H1 (cell line): ENCODE data around the gene TLCD3A.

ENCODE experiments used
- BACH1 ChIP-seq: IDR thresholded peaks from 2 replicates; pipeline ENCODE4 v1.6.1; 2012; ENCODE audit warnings: low read length, improper control_type of control experiment
- CHD2 ChIP-seq: IDR thresholded peaks from 2 replicates; pipeline ENCODE4 v1.6.1; 2012; ENCODE audit warnings: low read length, improper control_type of control experiment
- CREB1 ChIP-seq: IDR thresholded peaks from 2 replicates; pipeline ENCODE4 v1.6.1; 2012; ENCODE audit warnings: inconsistent platforms
- EP300 ChIP-seq, 2 experiments: IDR thresholded peaks; 1 replicate in 1 of 2; 2 replicates in 1 of 2; pipeline ENCODE4 v1.6.1; 2011 to 2012; ENCODE audit warnings: low read depth in 2 of 2, low read length in 2 of 2, mild to moderate bottlenecking in 2 of 2, borderline replicate concordance in 1 of 2, inconsistent platforms in 1 of 2, moderate library complexity in 1 of 2
- EZH2 ChIP-seq: fragments of 200-600 bp; sonication (generic); IDR thresholded peaks from 2 replicates; pipeline ENCODE4 v1.7.1; 2012; ENCODE audit warnings: low read depth, mild to moderate bottlenecking, moderate library complexity, low read length, inconsistent platforms; ENCODE audit not compliant: severe bottlenecking
- HDAC2 ChIP-seq, 2 experiments: fragments of 300-600 bp in 1 of 2; sonication (generic) in 1 of 2; IDR thresholded peaks; 2 replicates each; pipeline ENCODE4 v1.6.1; 2011 to 2012; ENCODE audit warnings: low read depth in 2 of 2, low read length in 2 of 2, mild to moderate bottlenecking in 2 of 2, moderate library complexity in 2 of 2, borderline replicate concordance in 1 of 2, inconsistent platforms in 1 of 2
- POLR2A ChIP-seq, 2 experiments: IDR thresholded peaks; 1 replicate in 1 of 2; 2 replicates in 1 of 2; pipeline ENCODE4 v1.6.1; 2011; ENCODE audit warnings: low read depth in 2 of 2, low read length in 2 of 2, mild to moderate bottlenecking in 2 of 2; ENCODE audit errors: control extremely low read depth in 1 of 2
- POLR2AphosphoS5 ChIP-seq: IDR thresholded peaks from 2 replicates; pipeline ENCODE4 v1.6.1; 2011; ENCODE audit warnings: low read depth, low read length
- RAD21 ChIP-seq, 2 experiments: IDR thresholded peaks in 1 of 2; conservative IDR thresholded peaks in 1 of 2; 2 replicates each; pipeline ENCODE4 v1.6.1; 2011; ENCODE audit warnings: low read depth in 2 of 2, low read length in 2 of 2, improper control_type of control experiment in 1 of 2, inconsistent platforms in 1 of 2, mild to moderate bottlenecking in 1 of 2, moderate library complexity in 1 of 2
- RXRA ChIP-seq: IDR thresholded peaks from 2 replicates; pipeline ENCODE4 v1.6.1; 2011; ENCODE audit warnings: low read depth, mild to moderate bottlenecking, low read length, moderate library complexity; ENCODE audit not compliant: insufficient read depth
- SIN3A ChIP-seq, 2 experiments: IDR thresholded peaks in 1 of 2; conservative IDR thresholded peaks in 1 of 2; 2 replicates each; pipeline ENCODE4 v1.6.1; 2011 to 2012; ENCODE audit warnings: low read length in 2 of 2, improper control_type of control experiment in 1 of 2, low read depth in 1 of 2, mild to moderate bottlenecking in 1 of 2
- TF ChIP-seq, protein P1 (sequence below), 3 experiments: IDR thresholded peaks; 1 replicate in 2 of 3; 2 replicates in 1 of 3; pipeline versions ENCODE4 v1.5.1 to v1.6.1; 2011; ENCODE audit warnings: low read length in 3 of 3, mild to moderate bottlenecking in 3 of 3, inconsistent platforms in 2 of 3, low read depth in 1 of 3, moderate library complexity in 1 of 3; ENCODE audit not compliant: insufficient read depth in 1 of 3; ENCODE audit errors: control extremely low read depth in 1 of 3

GRCh38 chr17:699345-699744 is 33.1 kb upstream of the TLCD3A start:
- TF ChIP-seq, protein P1, sequence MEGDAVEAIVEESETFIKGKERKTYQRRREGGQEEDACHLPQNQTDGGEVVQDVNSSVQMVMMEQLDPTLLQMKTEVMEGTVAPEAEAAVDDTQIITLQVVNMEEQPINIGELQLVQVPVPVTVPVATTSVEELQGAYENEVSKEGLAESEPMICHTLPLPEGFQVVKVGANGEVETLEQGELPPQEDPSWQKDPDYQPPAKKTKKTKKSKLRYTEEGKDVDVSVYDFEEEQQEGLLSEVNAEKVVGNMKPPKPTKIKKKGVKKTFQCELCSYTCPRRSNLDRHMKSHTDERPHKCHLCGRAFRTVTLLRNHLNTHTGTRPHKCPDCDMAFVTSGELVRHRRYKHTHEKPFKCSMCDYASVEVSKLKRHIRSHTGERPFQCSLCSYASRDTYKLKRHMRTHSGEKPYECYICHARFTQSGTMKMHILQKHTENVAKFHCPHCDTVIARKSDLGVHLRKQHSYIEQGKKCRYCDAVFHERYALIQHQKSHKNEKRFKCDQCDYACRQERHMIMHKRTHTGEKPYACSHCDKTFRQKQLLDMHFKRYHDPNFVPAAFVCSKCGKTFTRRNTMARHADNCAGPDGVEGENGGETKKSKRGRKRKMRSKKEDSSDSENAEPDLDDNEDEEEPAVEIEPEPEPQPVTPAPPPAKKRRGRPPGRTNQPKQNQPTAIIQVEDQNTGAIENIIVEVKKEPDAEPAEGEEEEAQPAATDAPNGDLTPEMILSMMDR (IDR thresholded peaks at IDR 0.05; ENCODE audit: control extremely low read depth in 1 of 3, insufficient read depth in 1 of 3, low read depth in 1 of 3, low read length in 3 of 3) = no peak
- TF ChIP-seq EP300 (IDR thresholded peaks at IDR 0.05; ENCODE audit: borderline replicate concordance in 1 of 2, low read depth in 2 of 2, low read length in 2 of 2) = no peak
- no peak for TF ChIP-seq EZH2
- TF ChIP-seq POLR2AphosphoS5 = no peak
- no peak for TF ChIP-seq SIN3A (conservative IDR thresholded peaks at IDR 0.05 in 1 of 2, IDR thresholded peaks at IDR 0.05 in 1 of 2; ENCODE audit: low read depth in 1 of 2, low read length in 2 of 2)
- TF ChIP-seq RAD21 (IDR thresholded peaks at IDR 0.05 in 1 of 2, conservative IDR thresholded peaks at IDR 0.05 in 1 of 2; ENCODE audit: low read depth in 2 of 2, low read length in 2 of 2) = no peak
- no peak for TF ChIP-seq BACH1
- no peak for TF ChIP-seq CREB1
- no peak for TF ChIP-seq HDAC2 (IDR thresholded peaks at IDR 0.05; ENCODE audit: borderline replicate concordance in 1 of 2, low read depth in 2 of 2, low read length in 2 of 2)
- TF ChIP-seq POLR2A (IDR thresholded peaks at IDR 0.05; ENCODE audit: control extremely low read depth in 1 of 2, low read depth in 2 of 2, low read length in 2 of 2) = no peak
- no peak for TF ChIP-seq CHD2
- TF ChIP-seq RXRA = no peak
